Measurements from ENCODE around the gene TAS1R3. TPM values are rescaled to one million over a fixed set of nuclear protein-coding genes. Genes with fewer than 3 reads are reported as not detected.

TAS1R3 gene
- total RNA-seq, 1 experiment from 2014 or later = 0.28 TPM

- Histone ChIP-seq H3K27ac (ENCODE audit: insufficient read length, low read depth, low read length) (no peak overlapping the region), H3K4me2 (ENCODE audit: insufficient read depth, insufficient read length, low read length) (no peak overlapping the region), H3K4me1 (ENCODE audit: insufficient read depth, low read length) (no peaks in the 10 kb centered on the region), H4K8ac (replicated peaks; ENCODE audit: insufficient read length, low read depth, low read length) (no peak overlapping the region), H2BK5ac (ENCODE audit: insufficient read length, low read length) (no peak overlapping the region), H3K23me2 (ENCODE audit: insufficient read length, low read depth, low read length, poor library complexity, severe bottlenecking) (no peaks in the 10 kb centered on the region), H2BK20ac (ENCODE audit: low read depth, low read length, poor library complexity, severe bottlenecking) (no peak overlapping the region), H2AFZ (ENCODE audit: low read length) (no peak overlapping the region), H3K79me1 (ENCODE audit: insufficient read depth, low read depth, low read length, poor library complexity, severe bottlenecking) (no peaks in the 10 kb centered on the region), H3K56ac (ENCODE audit: insufficient read length, low read depth, low read length) (no peak overlapping the region), H2BK12ac (ENCODE audit: insufficient read length, low read depth, low read length) (no peak overlapping the region), H3T11ph (ENCODE audit: low read length) (no peak overlapping the region), H3K27me3 (ENCODE audit: insufficient read depth, low read length) (no peaks in the 10 kb centered on the region), H3K4ac (ENCODE audit: low read depth, low read length) (no peak overlapping the region), H3K9me3 (ENCODE audit: control insufficient read depth, low read depth, low read length) (no peaks in the 10 kb centered on the region), H2BK120ac (ENCODE audit: low read depth, low read length, poor library complexity, severe bottlenecking) (no peak overlapping the region), H3K79me2 (ENCODE audit: insufficient read depth, low read length) (no peaks in the 10 kb centered on the region), H4K91ac (ENCODE audit: insufficient read length, low read depth, low read length) (no peak overlapping the region), H3K18ac (ENCODE audit: insufficient read length, low read depth, low read length) (no peak overlapping the region), H3K14ac (ENCODE audit: insufficient read depth, low read length) (no peak overlapping the region), H4K20me1 (ENCODE audit: control insufficient read depth, insufficient read depth, insufficient read length) (no peaks in the 10 kb centered on the region), H2AK5ac (ENCODE audit: insufficient read length, low read length) (no peak overlapping the region), H3K23ac (ENCODE audit: insufficient read length, low read depth, low read length) (no peak overlapping the region), H3K9ac (ENCODE audit: extremely low read depth, insufficient read length, low read length) (no peak overlapping the region), H2BK15ac (ENCODE audit: low read depth, low read length) (no peak overlapping the region), H4K5ac (ENCODE audit: insufficient read length, low read depth, low read length) (no peak overlapping the region)
- TF ChIP-seq, protein P1, sequence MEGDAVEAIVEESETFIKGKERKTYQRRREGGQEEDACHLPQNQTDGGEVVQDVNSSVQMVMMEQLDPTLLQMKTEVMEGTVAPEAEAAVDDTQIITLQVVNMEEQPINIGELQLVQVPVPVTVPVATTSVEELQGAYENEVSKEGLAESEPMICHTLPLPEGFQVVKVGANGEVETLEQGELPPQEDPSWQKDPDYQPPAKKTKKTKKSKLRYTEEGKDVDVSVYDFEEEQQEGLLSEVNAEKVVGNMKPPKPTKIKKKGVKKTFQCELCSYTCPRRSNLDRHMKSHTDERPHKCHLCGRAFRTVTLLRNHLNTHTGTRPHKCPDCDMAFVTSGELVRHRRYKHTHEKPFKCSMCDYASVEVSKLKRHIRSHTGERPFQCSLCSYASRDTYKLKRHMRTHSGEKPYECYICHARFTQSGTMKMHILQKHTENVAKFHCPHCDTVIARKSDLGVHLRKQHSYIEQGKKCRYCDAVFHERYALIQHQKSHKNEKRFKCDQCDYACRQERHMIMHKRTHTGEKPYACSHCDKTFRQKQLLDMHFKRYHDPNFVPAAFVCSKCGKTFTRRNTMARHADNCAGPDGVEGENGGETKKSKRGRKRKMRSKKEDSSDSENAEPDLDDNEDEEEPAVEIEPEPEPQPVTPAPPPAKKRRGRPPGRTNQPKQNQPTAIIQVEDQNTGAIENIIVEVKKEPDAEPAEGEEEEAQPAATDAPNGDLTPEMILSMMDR (conservative IDR thresholded peaks at IDR 0.05) = no peak
- Mint-ChIP-seq H3K9me3 (peaks cover 0 to 8% of the 10 kb centered on the region in 2 experiments; a peak in 3 of 5 replicates), H3K27me3 (ENCODE audit: low read depth) (no peaks in the 10 kb centered on the region), H3K4me1 (no peaks in the 10 kb centered on the region), H3K36me3 (ENCODE audit: insufficient read depth in 1 of 3, low read depth in 3 of 3) (peaks cover 20 to 36% (median 29%) of the 10 kb centered on the region in 3 experiments), H3K4me3 (no peak overlapping the region), H3K27ac (no peak overlapping the region)
- WGBS (ENCODE audit: extremely low coverage, insufficient read length, low lambda C conversion rate) = no CpG with 5 or more reads among the region's 18 CpGs
- DNase-seq = peak; percentile 73
These were observed 6.7 kb downstream of the TAS1R3 start for GRCh38 chr1:1337793-1338147.
